NCI-H1417 treated with DMSO at 0.1 percent for 48 hours (cell line): Measurements from ENCODE around the gene LRRC63.
"Not testable (repeated sequence)": the region's sequence is repeated elsewhere in the genome, so short reads cannot be mapped to it uniquely, and the experiment has no call there.

Experiments used
- DNase-seq: peaks from one replicate; lab custom pipeline; 2025; lab: John Stamatoyannopoulos, UW

The LRRC63 gene

GRCh38 chr13:46265292-46265691 lies 53.6 kb downstream of the LRRC63 start:
- no peak for DNase-seq

- DNase-seq, result no peak
Measured at GRCh38 chr13:46267166-46267565, 55.4 kb downstream of the LRRC63 start.

GRCh38 chr13:46270416-46270815 lies 58.7 kb downstream of the LRRC63 start:
- no peak for DNase-seq

DNA sequence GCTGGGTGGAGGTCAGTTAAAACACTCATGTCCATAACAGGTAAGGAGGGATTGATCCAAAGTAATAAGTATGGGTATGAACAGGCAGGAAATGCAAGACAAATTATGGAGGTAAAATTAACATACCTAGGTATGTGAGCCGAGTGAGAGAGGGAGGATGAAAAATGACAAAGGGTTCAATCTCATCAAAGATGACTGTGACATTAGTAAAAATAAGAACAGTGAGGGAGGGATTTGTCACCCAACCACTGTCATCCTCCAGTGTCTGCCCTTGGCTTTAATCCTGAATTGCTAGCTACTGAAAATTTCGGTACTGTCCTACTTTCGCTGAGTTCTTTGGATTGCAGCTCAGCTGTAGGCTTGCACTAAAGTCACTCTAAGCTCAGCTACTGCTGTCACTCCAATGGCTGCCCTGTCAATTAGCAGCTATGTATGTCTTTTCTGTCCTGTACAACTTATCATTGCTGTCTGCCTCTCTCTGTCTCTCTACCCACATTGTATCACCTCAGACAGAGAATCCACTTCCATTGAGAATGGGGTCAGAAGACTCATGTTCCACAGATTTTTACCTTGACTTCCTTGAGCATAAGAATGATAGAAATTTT lies 62.5 kb downstream of the LRRC63 start:
- no peak for DNase-seq

- DNase-seq, result no peak
Measured at GRCh38 chr13:46278474-46278873, 66.7 kb downstream of the LRRC63 start.

GRCh38 chr13:46281779-46282178 lies 70.1 kb downstream of the LRRC63 start:
- DNase-seq, result no peak

DNA sequence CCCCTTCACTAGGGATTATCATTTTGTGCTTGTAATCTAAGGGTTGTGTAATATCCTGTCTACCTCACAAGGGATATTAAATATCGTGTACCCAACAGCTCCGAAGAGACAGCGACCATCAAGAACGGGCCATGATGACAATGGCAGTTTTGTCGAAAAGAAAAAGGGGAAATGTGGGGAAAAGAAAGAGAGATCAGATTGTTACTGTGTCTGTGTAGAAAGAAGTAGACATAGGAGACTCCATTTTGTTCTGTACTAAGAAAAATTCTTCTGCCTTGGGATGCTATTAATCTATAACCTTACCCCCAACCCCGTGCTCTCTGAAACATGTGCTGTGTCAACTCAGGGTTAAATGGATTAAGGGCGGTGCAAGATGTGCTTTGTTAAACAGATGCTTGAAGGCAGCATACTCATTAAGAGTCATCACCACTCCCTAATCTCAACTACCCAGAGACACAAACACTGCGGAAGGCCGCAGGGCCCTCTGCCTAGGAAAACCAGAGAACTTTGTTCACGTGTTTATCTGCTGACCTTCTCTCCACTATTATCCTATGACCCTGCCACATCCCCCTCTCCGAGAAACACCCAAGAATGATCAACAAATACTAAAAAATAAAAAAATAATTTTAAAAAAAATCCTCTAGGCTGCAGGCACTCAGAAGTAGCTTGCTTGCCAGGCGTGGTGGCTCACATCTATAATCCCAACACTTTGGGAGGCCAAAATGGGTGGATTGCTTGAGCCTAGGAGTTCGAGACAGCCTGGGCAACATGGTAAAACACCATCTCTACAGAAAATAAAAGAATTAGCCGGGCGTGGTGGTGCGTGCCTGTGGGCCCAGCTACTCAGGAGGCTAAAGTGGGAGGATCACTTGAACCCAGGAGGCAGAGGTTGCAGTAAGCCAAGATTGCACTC lies 72.4 kb downstream of the LRRC63 start:
- DNase-seq, result not testable (repeated sequence)

DNA sequence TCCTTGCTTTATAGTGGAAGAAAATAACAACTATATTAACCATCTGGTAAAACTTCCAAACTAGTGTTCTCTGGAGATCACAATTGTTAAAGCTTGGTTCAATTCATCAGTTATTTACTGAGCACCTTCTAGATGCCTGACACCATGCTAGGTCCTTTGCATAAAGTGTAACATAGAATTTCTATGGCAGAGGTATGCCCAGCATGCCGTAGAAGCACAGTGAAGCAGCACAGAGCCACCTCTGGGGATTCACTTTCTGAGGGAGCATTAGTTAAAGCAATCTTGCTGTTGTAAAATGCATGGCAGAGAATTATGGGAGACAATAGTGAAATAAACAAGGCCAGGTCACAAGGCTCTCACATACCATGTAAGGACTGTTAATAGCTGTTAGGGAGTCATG lies 75.2 kb downstream of the LRRC63 start:
- DNase-seq, result no peak

DNA sequence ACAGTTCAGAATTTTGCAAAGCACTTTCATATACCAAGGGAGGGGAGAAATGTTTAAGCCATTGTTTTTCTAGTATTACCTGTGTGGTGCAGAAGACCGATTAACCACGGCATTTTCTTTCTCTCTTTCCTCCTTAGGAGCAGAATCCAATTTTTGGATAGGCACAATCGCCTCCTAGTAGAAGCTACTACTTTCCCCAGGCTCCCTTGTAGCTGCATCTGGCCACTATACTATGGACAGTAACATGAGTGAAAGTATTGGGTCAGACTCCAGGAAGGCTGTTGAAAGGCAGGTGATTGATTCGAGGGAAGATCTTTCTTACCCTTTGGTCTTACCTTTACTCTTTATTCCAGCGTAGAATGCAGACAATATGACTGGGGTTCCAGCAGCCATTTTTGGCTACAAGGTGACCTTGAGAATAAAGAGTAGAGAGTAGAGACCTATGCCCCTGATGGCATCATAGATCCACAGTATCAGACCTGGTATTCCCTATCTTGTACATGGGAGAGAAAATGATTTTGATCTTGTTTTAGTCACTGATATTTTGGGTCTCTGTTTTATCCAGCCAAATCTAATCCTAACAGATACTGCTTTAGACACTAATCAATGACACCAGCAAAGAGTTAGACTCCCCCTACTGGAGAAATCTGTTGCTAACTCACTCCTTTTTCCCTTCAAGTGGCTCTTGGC lies 77.0 kb downstream of the LRRC63 start:
- DNase-seq, result no peak

GRCh38 chr13:46289260-46289955 lies 77.7 kb downstream of the LRRC63 start:
- no peak for DNase-seq

DNA sequence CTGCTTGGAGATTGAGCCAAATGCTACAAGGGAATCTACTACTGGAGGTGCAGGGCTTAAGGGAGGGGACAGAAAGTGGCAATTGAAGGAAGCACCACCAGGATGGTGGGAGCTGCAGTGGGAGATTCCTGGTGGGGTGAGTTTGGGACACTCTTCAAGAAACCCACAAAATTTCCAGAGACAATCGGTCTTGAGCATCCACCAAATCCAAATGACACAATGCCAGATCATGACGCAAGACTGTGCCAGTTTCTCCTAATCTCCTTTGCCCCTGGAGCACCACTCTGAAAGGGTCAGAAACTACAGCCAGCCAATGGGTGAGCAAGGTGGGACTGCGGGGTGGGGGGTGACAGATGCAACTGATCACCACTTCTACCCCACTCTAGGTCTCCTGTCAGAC lies 78.7 kb downstream of the LRRC63 start:
- DNase-seq, result no peak

DNA sequence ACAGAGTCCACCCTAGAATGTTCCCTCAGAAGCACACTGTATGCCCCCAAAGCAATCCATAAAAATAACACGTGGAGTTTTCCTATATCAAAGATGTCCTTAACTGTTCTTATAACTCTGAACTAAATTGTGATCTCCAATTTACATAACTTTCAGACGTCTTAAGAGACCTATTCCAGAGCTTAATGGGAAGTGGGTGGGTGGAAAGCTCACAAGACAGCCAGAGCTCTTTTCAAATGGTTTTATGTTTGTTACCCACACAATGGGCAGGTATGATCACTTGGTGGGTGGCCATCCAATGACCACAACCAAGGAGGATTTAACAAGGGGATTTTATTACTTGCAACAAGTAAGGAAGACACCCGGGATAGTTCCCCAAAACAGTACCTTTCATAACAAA lies 81.7 kb downstream of the LRRC63 start:
- no peak for DNase-seq

DNA sequence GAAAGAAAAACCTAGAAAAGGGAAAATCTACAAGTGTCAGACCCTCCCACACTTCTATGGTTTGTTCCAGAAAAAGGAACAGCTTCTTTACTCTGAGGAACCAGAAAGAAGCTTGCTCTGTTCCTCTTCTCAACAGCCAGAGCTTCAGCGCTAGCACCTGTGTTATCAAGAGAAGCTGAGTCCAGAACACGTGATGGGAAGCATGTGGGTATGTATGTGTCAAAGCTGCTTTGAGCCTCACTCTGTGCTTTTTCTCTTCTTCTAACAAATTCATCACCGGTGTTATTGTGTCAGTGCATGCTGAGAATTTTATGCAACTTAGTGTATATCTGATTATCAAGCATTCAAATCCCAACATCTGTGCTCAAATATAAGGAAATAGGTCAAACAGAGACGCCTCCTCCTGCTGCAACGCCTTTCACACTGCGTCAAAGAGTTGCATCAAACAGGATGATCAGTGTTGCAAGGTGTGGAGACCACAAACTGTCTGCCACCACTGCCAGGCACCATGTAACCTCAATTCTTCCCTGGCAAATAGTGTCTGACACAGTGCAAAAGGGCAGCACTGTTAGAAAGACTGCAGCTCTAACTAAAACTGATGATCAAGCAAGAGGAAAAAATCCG lies 83.9 kb downstream of the LRRC63 start:
- no peak for DNase-seq

- no peak for DNase-seq
Measured at GRCh38 chr13:46296115-46296822, 84.5 kb downstream of the LRRC63 start.

GRCh38 chr13:46296921-46297320 lies 85.2 kb downstream of the LRRC63 start:
- DNase-seq, result no peak

- DNase-seq, result no peak
Measured at GRCh38 chr13:46297361-46297811, 85.7 kb downstream of the LRRC63 start.

GRCh38 chr13:46303742-46304385 lies 92.1 kb downstream of the LRRC63 start:
- no peak for DNase-seq

DNA sequence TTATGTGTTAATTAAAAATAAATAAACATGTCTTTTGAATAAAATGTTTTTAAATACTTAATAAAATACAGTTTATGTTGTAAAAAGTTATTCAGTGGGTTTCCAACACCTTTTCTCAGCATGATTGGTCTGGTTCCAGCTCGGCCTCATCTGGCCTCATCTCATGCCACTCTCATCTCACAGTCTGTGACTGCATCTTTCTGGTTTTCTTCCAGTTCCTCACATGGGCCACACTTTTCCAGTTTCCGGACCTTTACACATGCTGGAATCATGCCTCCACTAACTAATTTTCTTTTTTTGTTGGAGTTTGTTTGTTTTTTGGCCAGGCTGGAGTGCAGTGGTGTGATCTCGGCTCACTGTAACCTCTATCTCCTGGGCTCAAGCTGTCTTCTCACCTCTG lies 92.8 kb downstream of the LRRC63 start:
- DNase-seq, result no peak

GRCh38 chr13:46307554-46307953 lies 95.8 kb downstream of the LRRC63 start:
- no peak for DNase-seq

GRCh38 chr13:46310066-46310465 lies 98.3 kb downstream of the LRRC63 start:
- DNase-seq, result no peak

GRCh38 chr13:46311217-46311616 lies 99.5 kb downstream of the LRRC63 start:
- DNase-seq, result no peak
